GM23338 (cell line): ENCODE results near the gene CEP350. TPM values are rescaled to one million over a fixed set of nuclear protein-coding genes. Genes with fewer than 3 reads are reported as not detected.
"Not testable (repeated sequence)": the region's sequence is repeated elsewhere in the genome, so short reads cannot be mapped to it uniquely, and the experiment has no call there.

ENCODE experiments used
- ATAC-seq: fragments of 200-7000 bp; cut with Tn5 transposase; 3 replicates; pipeline ENCODE4 v1.9.1; 2020
- DNase-seq: peaks from one replicate; pipeline ENCODE4 v3.0.0-alpha.2; 2015; ENCODE audit warnings: low spot score
- H2AFZ ChIP-seq: fragments of 200-600 bp; sonication (generic); 2 replicates; pipeline ENCODE4 v1.8.0; 2016; ENCODE audit warnings: antibody characterized with exemption, mild to moderate bottlenecking, moderate library complexity
- H3F3A ChIP-seq: fragments of 200-600 bp; sonication (generic); replicated peaks from 2 replicates; pipeline ENCODE4 v1.8.0; 2017; ENCODE audit warnings: antibody characterized with exemption, mixed run types, low read depth
- H3K27ac ChIP-seq: fragments of 200-600 bp; sonication (generic); 2 replicates; pipeline ENCODE4 v1.6.1; 2016; ENCODE audit warnings: low read depth
- H3K27me3 ChIP-seq: fragments of 200-600 bp; sonication (generic); 2 replicates; pipeline ENCODE4 v1.8.0; 2016; ENCODE audit warnings: mild to moderate bottlenecking, mixed run types, moderate library complexity; ENCODE audit not compliant: insufficient read depth
- H3K36me3 ChIP-seq: fragments of 200-600 bp; sonication (generic); 2 replicates; pipeline ENCODE4 v1.8.0; 2016; ENCODE audit warnings: mild to moderate bottlenecking; ENCODE audit not compliant: insufficient read depth
- H3K4me1 ChIP-seq: fragments of 200-600 bp; sonication (generic); 2 replicates; pipeline ENCODE4 v1.8.0; 2016; ENCODE audit warnings: mild to moderate bottlenecking, moderate library complexity; ENCODE audit not compliant: insufficient read depth
- H3K4me2 ChIP-seq: fragments of 200-600 bp; sonication (generic); 2 replicates; pipeline ENCODE4 v1.7.1; 2017; ENCODE audit warnings: mixed run types
- H3K4me3 ChIP-seq: fragments of 200-600 bp; sonication (generic); 2 replicates; pipeline ENCODE4 v1.6.1; 2016; ENCODE audit warnings: mixed run types
- H3K79me2 ChIP-seq: fragments of 200-600 bp; sonication (generic); replicated peaks from 2 replicates; pipeline ENCODE4 v1.8.0; 2017; ENCODE audit warnings: mild to moderate bottlenecking; ENCODE audit not compliant: insufficient read depth
- H3K9me2 ChIP-seq: fragments of 200-600 bp; sonication (generic); 2 replicates; pipeline ENCODE4 v1.8.0; 2017; ENCODE audit not compliant: insufficient read depth
- H4K20me1 ChIP-seq: fragments of 200-600 bp; sonication (generic); replicated peaks from 2 replicates; pipeline ENCODE4 v1.8.0; 2017; ENCODE audit warnings: mild to moderate bottlenecking; ENCODE audit not compliant: insufficient read depth
- H3K27ac Mint-ChIP-seq: 2 replicates; pipeline ENCODE4 v1.8.0; 2020; ENCODE audit warnings: inconsistent platforms, mild to moderate bottlenecking, moderate library complexity, mixed read lengths
- H3K27me3 Mint-ChIP-seq: 3 replicates; pipeline ENCODE4 v1.8.0; 2022; ENCODE audit warnings: low read depth, mild to moderate bottlenecking, moderate library complexity, mixed read lengths, inconsistent platforms; ENCODE audit not compliant: insufficient read depth, poor library complexity
- H3K36me3 Mint-ChIP-seq: 3 replicates; pipeline ENCODE4 v1.8.0; 2021; ENCODE audit warnings: low read depth, mild to moderate bottlenecking, inconsistent platforms, moderate library complexity, mixed read lengths
- H3K4me1 Mint-ChIP-seq: 3 replicates; pipeline ENCODE4 v1.8.0; 2020; ENCODE audit warnings: mild to moderate bottlenecking, inconsistent platforms, mixed read lengths
- H3K4me3 Mint-ChIP-seq: 3 replicates; pipeline ENCODE4 v1.8.0; 2021; ENCODE audit warnings: moderate library complexity, mild to moderate bottlenecking, inconsistent platforms, mixed read lengths
- H3K9me3 Mint-ChIP-seq: 3 replicates; pipeline ENCODE4 v1.8.0; 2020; ENCODE audit warnings: moderate library complexity, mild to moderate bottlenecking, inconsistent platforms, mixed read lengths
- CREB1 ChIP-seq: fragments of 250-450 bp; sonication (Bioruptor Pico); IDR thresholded peaks from 2 replicates; pipeline ENCODE4 v1.5.0; 2020; ENCODE audit warnings: low read depth, mild to moderate bottlenecking, moderate library complexity
- CTCF ChIP-seq, 2 experiments: fragments of 200-600 bp in 1 of 2; sonication (generic) in 1 of 2; conservative IDR thresholded peaks; 2 replicates each; pipeline versions ENCODE4 v1.5.1 to v1.6.1; 2016 to 2017; ENCODE audit warnings: antibody characterized with exemption in 2 of 2, low read depth in 2 of 2, mild to moderate bottlenecking in 2 of 2, moderate library complexity in 1 of 2
- ETS1 ChIP-seq: IDR thresholded peaks from 2 replicates; pipeline ENCODE4 v1.6.1; 2016; ENCODE audit warnings: antibody characterized with exemption
- EZH2 ChIP-seq: fragments of 200-600 bp; sonication (generic); IDR thresholded peaks from one replicate; pipeline ENCODE4 v1.8.0; 2017; ENCODE audit warnings: antibody characterized with exemption, mild to moderate bottlenecking, low read depth; ENCODE audit not compliant: unreplicated experiment
- EZH2phosphoT487 ChIP-seq: fragments of 200-600 bp; sonication (generic); IDR thresholded peaks from one replicate; pipeline ENCODE4 v1.8.1; 2018; ENCODE audit warnings: antibody characterized with exemption; ENCODE audit not compliant: unreplicated experiment
- JUNB ChIP-seq: IDR thresholded peaks from one replicate; pipeline ENCODE4 v1.6.1; 2016; ENCODE audit warnings: antibody characterized with exemption; ENCODE audit not compliant: unreplicated experiment
- REST ChIP-seq: IDR thresholded peaks from one replicate; pipeline ENCODE4 v1.6.1; 2018; ENCODE audit warnings: antibody characterized with exemption; ENCODE audit not compliant: unreplicated experiment
- STAT1 ChIP-seq: IDR thresholded peaks from one replicate; pipeline ENCODE4 v1.6.1; 2016; ENCODE audit warnings: antibody characterized with exemption; ENCODE audit not compliant: unreplicated experiment
- ZNF114 ChIP-seq: fragments of 250-450 bp; sonication (Bioruptor Pico); IDR thresholded peaks from 2 replicates; pipeline ENCODE4 v1.5.0; 2020; ENCODE audit warnings: mild to moderate bottlenecking, moderate library complexity
- ZNF331 ChIP-seq: fragments of 250-450 bp; sonication (Bioruptor Pico); IDR thresholded peaks from 2 replicates; pipeline ENCODE4 v1.5.0; 2020; ENCODE audit warnings: low read depth, mild to moderate bottlenecking, moderate library complexity
- ZNF462 ChIP-seq: fragments of 250-450 bp; sonication (Bioruptor Pico); IDR thresholded peaks from 2 replicates; pipeline ENCODE4 v1.5.0; 2020; ENCODE audit warnings: mild to moderate bottlenecking, moderate library complexity
- polyA plus RNA-seq: library from polyadenylated mRNA; unstranded; fragments of >200 nt; fragmentation: Nextera tagmentation; extraction: Ambion mirVana; gene quantifications from 2 replicates; pipeline ENCODE4 v1.2.1, GENCODE V29; 2016
- total RNA-seq: library from RNA; depleted of rRNA; stranded (reverse); fragments of >200 nt; shearing (Covaris generic); gene quantifications from 2 replicates; pipeline ENCODE4 v1.2.3, GENCODE V29; 2014

The CEP350 gene
- total and polyA plus RNA-seq, 2 experiments from 2014 or later, result 23.4 to 36.8 TPM

GRCh38 chr1:179958359-179958758, 3.7 kb downstream of the CEP350 start:
- no peak overlapping the region for H2AFZ ChIP-seq
- TF ChIP-seq CTCF (conservative IDR thresholded peaks at IDR 0.05; ENCODE audit: low read depth in 2 of 2) (no peak), CREB1 (no peak), ZNF114 (CRISPR knock-in tag) (no peak), STAT1 (no peak), ZNF462 (CRISPR knock-in tag) (no peak), EZH2phosphoT487 (no peak), JUNB (no peak), ETS1 (no peak), REST (no peak), ZNF331 (CRISPR knock-in tag) (no peak), EZH2 (no peak)
- Mint-ChIP-seq H3K9me3 (no peaks in the 10 kb centered on the region), H3K27ac (no peak overlapping the region), H3K4me1 (peaks cover 17% of the 10 kb centered on the region), H3K27me3 (no peaks in the 10 kb centered on the region), H3K36me3 (no peaks in the 10 kb centered on the region; the same call in 2 of the 3 replicates), H3K4me3 (no peak overlapping the region)
- H3F3A ChIP-seq, result 0 out of 2 replicates have a peak, but pooled peaks cover 3% of the 10 kb centered on the region
- DNase-seq (no peak), ATAC-seq (no peak)
- H3K4me2 ChIP-seq, result no peak overlapping the region
- H3K4me1 ChIP-seq, result peaks cover 8% of the 10 kb centered on the region; the same call in 1 of the 2 replicates
- no peaks in the 10 kb centered on the region for H3K36me3 ChIP-seq
- no peaks in the 10 kb centered on the region for H3K9me2 ChIP-seq
- no peak overlapping the region for H3K4me3 ChIP-seq
- H3K27ac ChIP-seq, result no peak overlapping the region
- no peaks in the 10 kb centered on the region for H3K27me3 ChIP-seq
- peaks cover 3% of the 10 kb centered on the region for H4K20me1 ChIP-seq
- H3K79me2 ChIP-seq, result peaks cover 78% of the 10 kb centered on the region

GRCh38 chr1:179962168-179962567, 7.6 kb downstream of the CEP350 start:
- not testable (repeated sequence) for H3K27ac ChIP-seq, H3K9me3 Mint-ChIP-seq, H3K9me2 ChIP-seq, H3K27me3 ChIP-seq, H3K27ac Mint-ChIP-seq, H3K4me3 ChIP-seq, H3K27me3 Mint-ChIP-seq, H3K4me2 ChIP-seq, DNase-seq, H3F3A ChIP-seq, H3K36me3 ChIP-seq, ATAC-seq, H2AFZ ChIP-seq, H3K36me3 Mint-ChIP-seq, H3K4me1 ChIP-seq, H3K4me3 Mint-ChIP-seq
- H3K4me1 Mint-ChIP-seq, result peaks cover 24% of the 10 kb centered on the region
- Histone ChIP-seq H3K79me2 (peaks cover 98% of the 10 kb centered on the region), H4K20me1 (peaks cover 16% of the 10 kb centered on the region)
